ENCODE data around the gene AJM1. TPM values are rescaled to one million over a fixed set of nuclear protein-coding genes. Genes with fewer than 3 reads are reported as not detected.

Gene AJM1
- total RNA-seq, 1 experiment from 2014 or later, result 1.8 TPM

GRCh38 chr9:136804509-136805206 lies 37.6 kb upstream of the AJM1 start:
- H4K5ac ChIP-seq (ENCODE audit: insufficient read length, low read depth, low read length), result no peak overlapping the region
- H3T11ph ChIP-seq (ENCODE audit: low read length), result no peak overlapping the region
- no peaks in the 10 kb centered on the region for H3K9me3 Mint-ChIP-seq
- no peak overlapping the region for H3K23ac ChIP-seq (ENCODE audit: insufficient read length, low read depth, low read length)
- no peak for DNase-seq
- H3K9ac ChIP-seq (ENCODE audit: extremely low read depth, insufficient read length, low read length), result no peak overlapping the region
- H3K27ac Mint-ChIP-seq, result no peak overlapping the region
- H2BK20ac ChIP-seq (ENCODE audit: low read depth, low read length, poor library complexity, severe bottlenecking), result no peak overlapping the region
- peaks cover 4% of the 10 kb centered on the region for H4K20me1 ChIP-seq (ENCODE audit: control insufficient read depth, insufficient read depth, insufficient read length)
- H3K18ac ChIP-seq (ENCODE audit: insufficient read length, low read depth, low read length), result no peak overlapping the region
- no peaks in the 10 kb centered on the region for H3K9me3 ChIP-seq (ENCODE audit: control insufficient read depth, low read depth, low read length)
- no peaks in the 10 kb centered on the region; the same call in 1 of the 2 replicates for H3K27me3 ChIP-seq (ENCODE audit: insufficient read depth, low read length)
- TF ChIP-seq CTCF (conservative IDR thresholded peaks at IDR 0.05), result no peak
- H3K27me3 Mint-ChIP-seq (ENCODE audit: low read depth), result peaks cover 20% of the 10 kb centered on the region
- H3K4ac ChIP-seq (ENCODE audit: low read depth, low read length), result no peak overlapping the region
- peaks cover 13 to 25% (median 21%) of the 10 kb centered on the region in 3 experiments; a peak in 6 of 7 replicates for H3K36me3 Mint-ChIP-seq (ENCODE audit: insufficient read depth in 1 of 3, low read depth in 3 of 3)
- no peak overlapping the region for H3K56ac ChIP-seq (ENCODE audit: insufficient read length, low read depth, low read length)
- H2BK5ac ChIP-seq (ENCODE audit: insufficient read length, low read length), result no peak overlapping the region
- H2BK120ac ChIP-seq (ENCODE audit: low read depth, low read length, poor library complexity, severe bottlenecking), result no peak overlapping the region
- H3K23me2 ChIP-seq (ENCODE audit: insufficient read length, low read depth, low read length, poor library complexity, severe bottlenecking), result peaks cover 26% of the 10 kb centered on the region
- H3K4me3 Mint-ChIP-seq, result no peak overlapping the region
- no peak overlapping the region for H2AFZ ChIP-seq (ENCODE audit: low read length)
- H3K4me2 ChIP-seq (ENCODE audit: insufficient read depth, insufficient read length, low read length), result no peak overlapping the region
- H3K14ac ChIP-seq (ENCODE audit: insufficient read depth, low read length), result no peak overlapping the region
- peaks cover 1% of the 10 kb centered on the region for H3K79me1 ChIP-seq (ENCODE audit: insufficient read depth, low read depth, low read length, poor library complexity, severe bottlenecking)
- WGBS (ENCODE audit: extremely low coverage, insufficient read length, low lambda C conversion rate), result no CpG with 5 or more reads among the region's 20 CpGs
- no peak overlapping the region for H4K91ac ChIP-seq (ENCODE audit: insufficient read length, low read depth, low read length)
- H3K79me2 ChIP-seq (ENCODE audit: insufficient read depth, low read length), result peaks cover 7% of the 10 kb centered on the region; the same call in 1 of the 2 replicates
- H4K8ac ChIP-seq (replicated peaks; ENCODE audit: insufficient read length, low read depth, low read length), result no peak overlapping the region
- no peak overlapping the region for H3K27ac ChIP-seq (ENCODE audit: insufficient read length, low read depth, low read length)
- H3K4me1 Mint-ChIP-seq, result peaks cover 17 to 30% of the 10 kb centered on the region in 2 experiments
- no peaks in the 10 kb centered on the region; the same call in 1 of the 2 replicates for H3K4me1 ChIP-seq (ENCODE audit: insufficient read depth, low read length)
- no peak overlapping the region for H2AK5ac ChIP-seq (ENCODE audit: insufficient read length, low read length)
- H2BK12ac ChIP-seq (ENCODE audit: insufficient read length, low read depth, low read length), result no peak overlapping the region
- no peak overlapping the region for H2BK15ac ChIP-seq (ENCODE audit: low read depth, low read length)
